RWPE2 (cell line): Measurements from ENCODE around the gene BCHE.

Source experiments
- ATAC-seq: fragments of 200-7000 bp; cut with Tn5 transposase; 3 replicates; pipeline ENCODE4 v1.9.1; 2021; ENCODE audit warnings: low read depth
- DNase-seq: peaks from one replicate; pipeline ENCODE4 v3.0.0-alpha.2; 2020; ENCODE audit warnings: low spot score
- H3K27ac ChIP-seq: fragments of 450-650 bp; 2 replicates; pipeline ENCODE4 v1.5.1; 2017; ENCODE audit warnings: mild to moderate bottlenecking; ENCODE audit not compliant: poor library complexity, severe bottlenecking
- H3K27me3 ChIP-seq: fragments of 250-450 bp; sonication (Bioruptor Pico); 2 replicates; pipeline ENCODE4 v1.5.1; 2021; ENCODE audit warnings: mild to moderate bottlenecking, moderate library complexity; ENCODE audit not compliant: insufficient read depth, poor library complexity, severe bottlenecking
- H3K36me3 ChIP-seq: fragments of 250-450 bp; sonication (Bioruptor Pico); 2 replicates; pipeline ENCODE4 v1.5.1; 2020; ENCODE audit warnings: low read depth, mild to moderate bottlenecking, moderate library complexity
- H3K4me1 ChIP-seq: fragments of 250-450 bp; sonication (Bioruptor Pico); 2 replicates; pipeline ENCODE4 v1.5.1; 2021; ENCODE audit warnings: mild to moderate bottlenecking, moderate library complexity; ENCODE audit not compliant: insufficient read depth, poor library complexity, severe bottlenecking
- H3K4me3 ChIP-seq: fragments of 250-450 bp; sonication (Bioruptor Pico); 2 replicates; pipeline ENCODE4 v1.5.1; 2021; ENCODE audit warnings: mild to moderate bottlenecking, moderate library complexity; ENCODE audit not compliant: severe bottlenecking
- H3K9me3 ChIP-seq: fragments of 250-450 bp; sonication (Bioruptor Pico); 2 replicates; pipeline ENCODE4 v1.5.1; 2021; ENCODE audit warnings: mild to moderate bottlenecking, moderate library complexity; ENCODE audit not compliant: severe bottlenecking
- CTCF ChIP-seq: fragments of 450-650 bp; IDR thresholded peaks from one replicate; pipeline ENCODE4 v1.5.1; 2017; ENCODE audit warnings: mild to moderate bottlenecking, moderate library complexity; ENCODE audit not compliant: poor library complexity, severe bottlenecking

The BCHE gene

GRCh38 chr3:165796701-165797100 is 40.5 kb downstream of the BCHE start:
- Histone ChIP-seq H3K9me3 (no peaks in the 10 kb centered on the region), H3K27ac (no peak overlapping the region), H3K27me3 (no peaks in the 10 kb centered on the region), H3K36me3 (no peaks in the 10 kb centered on the region), H3K4me1 (no peaks in the 10 kb centered on the region), H3K4me3 (no peak overlapping the region)
- ATAC-seq (no peak), DNase-seq (no peak)
- no peak for TF ChIP-seq CTCF

- Histone ChIP-seq H3K27me3 (no peaks in the 10 kb centered on the region), H3K9me3 (no peaks in the 10 kb centered on the region), H3K4me1 (no peaks in the 10 kb centered on the region), H3K27ac (no peak overlapping the region), H3K36me3 (no peaks in the 10 kb centered on the region), H3K4me3 (no peak overlapping the region)
- ATAC-seq (no peak), DNase-seq (no peak)
- TF ChIP-seq CTCF: no peak
Observed at GRCh38 chr3:165788531-165788930, 48.7 kb downstream of the BCHE start.

- Histone ChIP-seq H3K9me3 (no peaks in the 10 kb centered on the region), H3K27me3 (no peaks in the 10 kb centered on the region), H3K27ac (no peak overlapping the region), H3K36me3 (no peaks in the 10 kb centered on the region), H3K4me1 (no peaks in the 10 kb centered on the region), H3K4me3 (no peak overlapping the region)
- no peak for ATAC-seq
- no peak for DNase-seq
- TF ChIP-seq CTCF: no peak
Observed at GRCh38 chr3:165786013-165786412, 51.2 kb downstream of the BCHE start.

GRCh38 chr3:165784337-165784736 is 52.9 kb downstream of the BCHE start:
- Histone ChIP-seq H3K27me3 (no peaks in the 10 kb centered on the region), H3K4me3 (no peak overlapping the region), H3K27ac (no peak overlapping the region), H3K36me3 (no peaks in the 10 kb centered on the region), H3K9me3 (no peaks in the 10 kb centered on the region), H3K4me1 (no peaks in the 10 kb centered on the region)
- TF ChIP-seq CTCF: no peak
- ATAC-seq (no peak), DNase-seq (no peak)

GRCh38 chr3:165783383-165783782 is 53.8 kb downstream of the BCHE start:
- Histone ChIP-seq H3K4me3 (no peak overlapping the region), H3K27me3 (no peaks in the 10 kb centered on the region), H3K4me1 (no peaks in the 10 kb centered on the region), H3K27ac (no peak overlapping the region), H3K36me3 (no peaks in the 10 kb centered on the region), H3K9me3 (no peaks in the 10 kb centered on the region)
- DNase-seq: no peak
- no peak for ATAC-seq
- no peak for TF ChIP-seq CTCF
